SK-N-SH treated with all-trans-retinoic acid at 6 μM for 48 hours (cell line): ENCODE results near the gene GLIS1.

Source experiments
- ATAC-seq: fragments of 200-7000 bp; cut with Tn5 transposase; 3 replicates; pipeline ENCODE4 v1.9.1; 2020; ENCODE audit warnings: mild to moderate bottlenecking, moderate library complexity
- ARNTL ChIP-seq: fragments of 450-650 bp; formaldehyde crosslinking; IDR thresholded peaks from 2 replicates; pipeline ENCODE4 v1.5.0; 2020; ENCODE audit warnings: low read depth, mild to moderate bottlenecking, moderate library complexity, borderline replicate concordance
- BACH2 ChIP-seq: fragments of 250-450 bp; sonication (Bioruptor Pico); IDR thresholded peaks from 2 replicates; pipeline ENCODE4 v1.9.0; 2021; ENCODE audit warnings: mild to moderate bottlenecking, borderline replicate concordance
- CSDC2 ChIP-seq: fragments of 250-450 bp; sonication (Bioruptor Pico); IDR thresholded peaks from 2 replicates; pipeline ENCODE4 v1.5.0; 2020; ENCODE audit warnings: mild to moderate bottlenecking, moderate library complexity
- ESRRG ChIP-seq: fragments of 250-450 bp; sonication (Bioruptor Pico); IDR thresholded peaks from 2 replicates; pipeline ENCODE4 v1.6.1; 2021; ENCODE audit warnings: mild to moderate bottlenecking
- GLIS3 ChIP-seq: fragments of 250-450 bp; sonication (Bioruptor Pico); IDR thresholded peaks from 2 replicates; pipeline ENCODE4 v1.5.0; 2020; ENCODE audit warnings: mild to moderate bottlenecking, moderate library complexity
- ISL1 ChIP-seq: fragments of 250-450 bp; sonication (Bioruptor Pico); IDR thresholded peaks from 2 replicates; pipeline ENCODE4 v2.1.2; 2022; ENCODE audit warnings: mild to moderate bottlenecking, moderate library complexity
- OSR1 ChIP-seq: fragments of 250-450 bp; sonication (Bioruptor Pico); IDR thresholded peaks from 2 replicates; pipeline ENCODE4 v1.8.0; 2022; ENCODE audit warnings: moderate library complexity, mild to moderate bottlenecking, inconsistent platforms
- PATZ1 ChIP-seq: fragments of 250-450 bp; sonication (Bioruptor Pico); IDR thresholded peaks from 2 replicates; pipeline ENCODE4 v1.8.0; 2020; ENCODE audit warnings: mild to moderate bottlenecking, moderate library complexity, borderline replicate concordance
- PPARA ChIP-seq: fragments of 250-450 bp; sonication (Bioruptor Pico); IDR thresholded peaks from 2 replicates; pipeline ENCODE4 v1.5.0; 2020; ENCODE audit warnings: mild to moderate bottlenecking, borderline replicate concordance
- SNAI2 ChIP-seq: fragments of 250-450 bp; sonication (Bioruptor Pico); IDR thresholded peaks from 2 replicates; pipeline ENCODE4 v1.5.0; 2020; ENCODE audit warnings: mild to moderate bottlenecking, moderate library complexity
- TCF4 ChIP-seq: fragments of 250-450 bp; sonication (Bioruptor Pico); IDR thresholded peaks from 2 replicates; pipeline ENCODE4 v1.8.0; 2021; ENCODE audit warnings: mild to moderate bottlenecking, moderate library complexity, borderline replicate concordance
- TOX ChIP-seq: fragments of 250-450 bp; sonication (Bioruptor Pico); IDR thresholded peaks from 2 replicates; pipeline ENCODE4 v1.8.0; 2021; ENCODE audit warnings: mild to moderate bottlenecking, moderate library complexity, borderline replicate concordance
- ZFP30 ChIP-seq: fragments of 450-650 bp; formaldehyde crosslinking; IDR thresholded peaks from 2 replicates; pipeline ENCODE4 v1.5.0; 2022; ENCODE audit warnings: mild to moderate bottlenecking, moderate library complexity
- ZNF565 ChIP-seq: fragments of 450-650 bp; formaldehyde crosslinking; conservative IDR thresholded peaks from 2 replicates; pipeline ENCODE4 v1.5.0; 2020; ENCODE audit warnings: low read depth, mild to moderate bottlenecking, moderate library complexity
- ZNF70 ChIP-seq: fragments of 450-650 bp; formaldehyde crosslinking; IDR thresholded peaks from 2 replicates; pipeline ENCODE4 v1.5.0; 2020; ENCODE audit warnings: mild to moderate bottlenecking, moderate library complexity
- ZNF8 ChIP-seq: fragments of 450-650 bp; formaldehyde crosslinking; IDR thresholded peaks from 2 replicates; pipeline ENCODE4 v1.5.0; 2020; ENCODE audit warnings: mild to moderate bottlenecking, moderate library complexity
- TF ChIP-seq, protein P1 (sequence below): fragments of 250-450 bp; sonication (Bioruptor Pico); IDR thresholded peaks from 2 replicates; pipeline ENCODE4 v1.8.0; 2021; ENCODE audit warnings: low read depth, mild to moderate bottlenecking, moderate library complexity, borderline replicate concordance
- TF ChIP-seq, protein P2 (sequence below): fragments of 250-450 bp; sonication (Bioruptor Pico); IDR thresholded peaks from 2 replicates; pipeline ENCODE4 v1.5.1; 2020; ENCODE audit warnings: low read depth, mild to moderate bottlenecking, moderate library complexity
- TF ChIP-seq, protein P3 (sequence below): fragments of 250-450 bp; sonication (Bioruptor Pico); IDR thresholded peaks from 2 replicates; pipeline ENCODE4 v1.5.1; 2021; ENCODE audit warnings: mild to moderate bottlenecking, moderate library complexity

The GLIS1 gene

GRCh38 chr1:53735261-53735660 lies 3.7 kb downstream of the GLIS1 start:
- no peak for TF ChIP-seq PATZ1
- TF ChIP-seq, protein P1, sequence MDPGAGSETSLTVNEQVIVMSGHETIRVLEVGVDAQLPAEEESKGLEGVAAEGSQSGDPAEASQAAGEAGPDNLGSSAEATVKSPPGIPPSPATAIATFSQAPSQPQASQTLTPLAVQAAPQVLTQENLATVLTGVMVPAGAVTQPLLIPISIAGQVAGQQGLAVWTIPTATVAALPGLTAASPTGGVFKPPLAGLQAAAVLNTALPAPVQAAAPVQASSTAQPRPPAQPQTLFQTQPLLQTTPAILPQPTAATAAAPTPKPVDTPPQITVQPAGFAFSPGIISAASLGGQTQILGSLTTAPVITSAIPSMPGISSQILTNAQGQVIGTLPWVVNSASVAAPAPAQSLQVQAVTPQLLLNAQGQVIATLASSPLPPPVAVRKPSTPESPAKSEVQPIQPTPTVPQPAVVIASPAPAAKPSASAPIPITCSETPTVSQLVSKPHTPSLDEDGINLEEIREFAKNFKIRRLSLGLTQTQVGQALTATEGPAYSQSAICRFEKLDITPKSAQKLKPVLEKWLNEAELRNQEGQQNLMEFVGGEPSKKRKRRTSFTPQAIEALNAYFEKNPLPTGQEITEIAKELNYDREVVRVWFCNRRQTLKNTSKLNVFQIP (CRISPR knock-in tag): no peak
- no peak for TF ChIP-seq PPARA (CRISPR knock-in tag)
- no peak for TF ChIP-seq CSDC2 (CRISPR knock-in tag)
- TF ChIP-seq TCF4: no peak
- no peak for TF ChIP-seq OSR1 (CRISPR knock-in tag)
- no peak for TF ChIP-seq TOX (CRISPR knock-in tag)
- no peak for TF ChIP-seq BACH2 (CRISPR knock-in tag)
- TF ChIP-seq, protein P2, sequence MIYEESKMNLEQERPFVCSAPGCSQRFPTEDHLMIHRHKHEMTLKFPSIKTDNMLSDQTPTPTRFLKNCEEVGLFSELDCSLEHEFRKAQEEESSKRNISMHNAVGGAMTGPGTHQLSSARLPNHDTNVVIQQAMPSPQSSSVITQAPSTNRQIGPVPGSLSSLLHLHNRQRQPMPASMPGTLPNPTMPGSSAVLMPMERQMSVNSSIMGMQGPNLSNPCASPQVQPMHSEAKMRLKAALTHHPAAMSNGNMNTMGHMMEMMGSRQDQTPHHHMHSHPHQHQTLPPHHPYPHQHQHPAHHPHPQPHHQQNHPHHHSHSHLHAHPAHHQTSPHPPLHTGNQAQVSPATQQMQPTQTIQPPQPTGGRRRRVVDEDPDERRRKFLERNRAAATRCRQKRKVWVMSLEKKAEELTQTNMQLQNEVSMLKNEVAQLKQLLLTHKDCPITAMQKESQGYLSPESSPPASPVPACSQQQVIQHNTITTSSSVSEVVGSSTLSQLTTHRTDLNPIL (CRISPR knock-in tag): no peak
- no peak for TF ChIP-seq ESRRG
- no peak for TF ChIP-seq SNAI2
- TF ChIP-seq, protein P3, sequence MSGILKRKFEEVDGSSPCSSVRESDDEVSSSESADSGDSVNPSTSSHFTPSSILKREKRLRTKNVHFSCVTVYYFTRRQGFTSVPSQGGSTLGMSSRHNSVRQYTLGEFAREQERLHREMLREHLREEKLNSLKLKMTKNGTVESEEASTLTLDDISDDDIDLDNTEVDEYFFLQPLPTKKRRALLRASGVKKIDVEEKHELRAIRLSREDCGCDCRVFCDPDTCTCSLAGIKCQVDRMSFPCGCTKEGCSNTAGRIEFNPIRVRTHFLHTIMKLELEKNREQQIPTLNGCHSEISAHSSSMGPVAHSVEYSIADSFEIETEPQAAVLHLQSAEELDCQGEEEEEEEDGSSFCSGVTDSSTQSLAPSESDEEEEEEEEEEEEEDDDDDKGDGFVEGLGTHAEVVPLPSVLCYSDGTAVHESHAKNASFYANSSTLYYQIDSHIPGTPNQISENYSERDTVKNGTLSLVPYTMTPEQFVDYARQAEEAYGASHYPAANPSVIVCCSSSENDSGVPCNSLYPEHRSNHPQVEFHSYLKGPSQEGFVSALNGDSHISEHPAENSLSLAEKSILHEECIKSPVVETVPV (CRISPR knock-in tag): no peak
- no peak for TF ChIP-seq ARNTL (CRISPR knock-in tag)
- no peak for TF ChIP-seq ZNF70
- no peak for TF ChIP-seq ISL1 (CRISPR knock-in tag)
- no peak for TF ChIP-seq ZNF8 (CRISPR knock-in tag)
- no peak for ATAC-seq

DNA sequence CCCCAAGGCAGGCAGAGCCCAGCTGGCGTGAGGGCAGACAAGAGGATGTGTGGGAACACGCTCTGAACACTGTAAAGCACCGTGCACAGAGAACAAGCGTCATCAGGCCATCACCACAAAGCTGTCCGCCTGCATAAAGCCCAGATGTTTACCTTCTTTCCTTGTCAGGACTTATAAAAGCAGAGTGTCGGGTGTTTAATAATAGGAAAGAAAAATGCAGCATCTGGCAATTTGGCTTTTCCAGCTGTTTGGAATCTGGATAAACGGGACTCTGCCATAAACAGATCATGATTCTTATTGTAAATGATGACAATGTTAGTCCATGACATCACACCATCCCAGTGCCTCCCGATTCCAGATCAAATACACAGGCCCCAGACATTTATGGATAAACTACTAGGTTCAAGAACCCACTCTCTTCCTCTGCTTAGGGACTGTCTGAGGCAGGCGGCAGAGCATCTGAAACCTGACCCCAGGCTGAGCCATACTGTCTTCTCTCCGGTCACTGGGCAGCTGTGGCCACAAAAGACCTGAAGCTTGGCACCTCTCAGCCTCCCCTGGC lies 4.2 kb downstream of the GLIS1 start:
- TF ChIP-seq CSDC2 (CRISPR knock-in tag): no peak
- TF ChIP-seq, protein P2 (CRISPR knock-in tag): no peak
- TF ChIP-seq SNAI2: no peak
- TF ChIP-seq, all 23 proteins: peak for 0
- no peak for ATAC-seq

GRCh38 chr1:53733975-53734649 lies 4.9 kb downstream of the GLIS1 start:
- TF ChIP-seq PPARA (CRISPR knock-in tag): no peak
- no peak for TF ChIP-seq TOX (CRISPR knock-in tag)
- TF ChIP-seq ISL1 (CRISPR knock-in tag): 0 out of 2 replicates have a peak, but pooled peaks have one; percentile 16
- TF ChIP-seq ZFP30 (CRISPR knock-in tag): no peak
- TF ChIP-seq, all 23 proteins: peak for 1
- ATAC-seq: no peak

DNA sequence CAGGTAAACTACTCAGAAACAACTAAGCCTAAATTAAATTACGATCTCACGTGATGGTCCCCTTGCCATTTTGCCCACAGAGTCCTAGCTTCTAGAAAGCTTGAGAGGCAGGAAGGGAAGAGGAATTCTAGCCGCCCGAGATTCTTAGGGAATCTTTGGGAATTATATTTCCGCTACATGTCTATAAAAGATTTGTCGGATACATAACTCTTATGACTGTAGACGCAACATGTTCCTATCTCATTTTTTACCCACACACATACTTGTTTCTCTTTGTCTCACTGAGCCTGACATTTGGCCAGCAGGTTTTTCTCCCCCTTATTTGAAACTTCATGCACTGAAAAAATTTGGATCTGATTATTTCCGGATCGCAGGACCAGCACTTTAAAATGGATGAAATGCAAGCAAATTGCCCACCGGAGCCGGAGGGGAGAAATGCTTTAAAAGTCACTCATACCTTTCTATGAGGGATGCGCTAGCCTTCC lies 5.5 kb downstream of the GLIS1 start:
- TF ChIP-seq ZNF565: no peak
- no peak for TF ChIP-seq PPARA (CRISPR knock-in tag)
- TF ChIP-seq, protein P1 (CRISPR knock-in tag): no peak
- no peak for TF ChIP-seq ESRRG
- TF ChIP-seq BACH2 (CRISPR knock-in tag): no peak
- no peak for TF ChIP-seq ARNTL (CRISPR knock-in tag)
- TF ChIP-seq ZFP30 (CRISPR knock-in tag): no peak
- no peak for TF ChIP-seq TCF4
- no peak for TF ChIP-seq OSR1 (CRISPR knock-in tag)
- TF ChIP-seq, protein P3 (CRISPR knock-in tag): no peak
- no peak for TF ChIP-seq ZNF70
- no peak for TF ChIP-seq ISL1 (CRISPR knock-in tag)
- TF ChIP-seq, protein P2 (CRISPR knock-in tag): no peak
- TF ChIP-seq GLIS3 (CRISPR knock-in tag): no peak
- TF ChIP-seq ZNF8 (CRISPR knock-in tag): no peak
- no peak for ATAC-seq
